ENCODE measurements around the gene EPB42.

The EPB42 gene

DNA sequence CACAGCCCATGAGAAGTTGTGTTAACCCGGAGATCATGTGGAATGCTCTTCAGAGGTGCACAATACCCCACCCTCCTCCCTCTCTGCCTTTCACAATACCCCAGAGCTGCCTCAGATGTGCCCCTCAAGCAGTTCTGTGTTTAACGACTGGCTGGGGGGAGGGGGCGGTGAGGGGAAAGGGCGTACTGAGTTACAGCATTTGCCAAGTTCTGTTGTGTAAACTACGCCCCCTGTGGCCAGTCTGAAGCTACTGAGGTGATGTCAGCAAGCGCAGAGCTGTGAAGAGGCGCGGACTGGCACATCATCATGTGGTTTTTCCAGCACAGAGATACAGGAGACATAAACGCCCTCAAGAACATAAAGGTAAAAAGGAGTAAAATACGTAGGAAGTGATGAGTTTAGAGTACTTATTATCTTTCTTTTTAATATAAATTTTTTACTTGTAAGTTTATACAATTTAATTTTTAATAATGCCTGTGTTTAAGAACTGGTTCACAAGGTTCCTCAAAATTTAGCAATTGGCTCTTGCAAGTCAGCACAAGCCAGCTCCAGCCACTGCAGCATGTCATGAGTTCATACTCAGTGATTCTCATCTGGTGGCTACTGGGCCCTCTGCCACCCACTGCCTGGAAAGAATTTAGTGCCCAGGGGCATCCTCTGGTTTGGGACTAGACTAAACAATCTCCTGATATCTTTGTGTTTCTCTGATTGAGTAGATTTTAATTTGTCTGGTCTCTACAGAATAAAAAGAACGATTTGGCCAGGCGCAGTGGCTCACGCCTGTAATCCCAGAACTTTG, 1.7 kb downstream of the EPB42 start:
- TF ChIP-seq, protein P1, sequence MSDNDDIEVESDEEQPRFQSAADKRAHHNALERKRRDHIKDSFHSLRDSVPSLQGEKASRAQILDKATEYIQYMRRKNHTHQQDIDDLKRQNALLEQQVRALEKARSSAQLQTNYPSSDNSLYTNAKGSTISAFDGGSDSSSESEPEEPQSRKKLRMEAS (IDR thresholded peaks at IDR 0.05; ENCODE audit: low read depth, low read length), result no peak
- no peak for TF ChIP-seq POLR2A (IDR thresholded peaks at IDR 0.05; ENCODE audit: extremely low read depth, insufficient read length)
- TF ChIP-seq, protein P2, sequence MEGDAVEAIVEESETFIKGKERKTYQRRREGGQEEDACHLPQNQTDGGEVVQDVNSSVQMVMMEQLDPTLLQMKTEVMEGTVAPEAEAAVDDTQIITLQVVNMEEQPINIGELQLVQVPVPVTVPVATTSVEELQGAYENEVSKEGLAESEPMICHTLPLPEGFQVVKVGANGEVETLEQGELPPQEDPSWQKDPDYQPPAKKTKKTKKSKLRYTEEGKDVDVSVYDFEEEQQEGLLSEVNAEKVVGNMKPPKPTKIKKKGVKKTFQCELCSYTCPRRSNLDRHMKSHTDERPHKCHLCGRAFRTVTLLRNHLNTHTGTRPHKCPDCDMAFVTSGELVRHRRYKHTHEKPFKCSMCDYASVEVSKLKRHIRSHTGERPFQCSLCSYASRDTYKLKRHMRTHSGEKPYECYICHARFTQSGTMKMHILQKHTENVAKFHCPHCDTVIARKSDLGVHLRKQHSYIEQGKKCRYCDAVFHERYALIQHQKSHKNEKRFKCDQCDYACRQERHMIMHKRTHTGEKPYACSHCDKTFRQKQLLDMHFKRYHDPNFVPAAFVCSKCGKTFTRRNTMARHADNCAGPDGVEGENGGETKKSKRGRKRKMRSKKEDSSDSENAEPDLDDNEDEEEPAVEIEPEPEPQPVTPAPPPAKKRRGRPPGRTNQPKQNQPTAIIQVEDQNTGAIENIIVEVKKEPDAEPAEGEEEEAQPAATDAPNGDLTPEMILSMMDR (IDR thresholded peaks at IDR 0.05; ENCODE audit: low read depth, low read length), result peak; percentile 25
- H3K4me3 ChIP-seq (ENCODE audit: low read depth, low read length), result no peak overlapping the region
- DNase-seq (ENCODE audit: low read depth), result peak; percentile 59

DNA sequence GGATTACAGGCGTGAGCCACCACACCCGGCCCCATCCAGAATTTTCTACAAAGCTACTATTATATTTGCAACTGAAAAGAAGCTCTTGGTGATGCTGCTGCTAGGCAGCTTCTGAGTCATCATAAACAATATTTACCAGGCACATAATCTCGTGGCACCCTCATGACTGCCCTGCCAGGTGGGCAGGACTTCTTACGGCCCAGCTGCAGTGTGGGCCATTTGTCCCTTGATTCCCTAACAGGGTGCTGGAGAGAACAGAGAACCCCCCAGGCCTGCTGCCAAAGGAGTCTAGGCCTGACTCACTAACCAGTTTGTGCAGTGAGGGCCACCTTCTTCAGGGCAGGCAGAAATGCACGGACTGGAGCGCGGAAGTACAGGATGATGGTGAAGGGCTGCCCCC, 4.9 kb downstream of the EPB42 start:
- TF ChIP-seq MYC (IDR thresholded peaks at IDR 0.05; ENCODE audit: low read depth, low read length) (no peak), POLR2A (IDR thresholded peaks at IDR 0.05; ENCODE audit: extremely low read depth, insufficient read length) (no peak)
- TF ChIP-seq, protein P1 (IDR thresholded peaks at IDR 0.05; ENCODE audit: low read depth, low read length), result no peak
- TF ChIP-seq, protein P2 (IDR thresholded peaks at IDR 0.05; ENCODE audit: low read depth, low read length), result no peak
- no peak overlapping the region for H3K4me3 ChIP-seq (ENCODE audit: low read depth, low read length)
- no peak for DNase-seq (ENCODE audit: low read depth)

DNA sequence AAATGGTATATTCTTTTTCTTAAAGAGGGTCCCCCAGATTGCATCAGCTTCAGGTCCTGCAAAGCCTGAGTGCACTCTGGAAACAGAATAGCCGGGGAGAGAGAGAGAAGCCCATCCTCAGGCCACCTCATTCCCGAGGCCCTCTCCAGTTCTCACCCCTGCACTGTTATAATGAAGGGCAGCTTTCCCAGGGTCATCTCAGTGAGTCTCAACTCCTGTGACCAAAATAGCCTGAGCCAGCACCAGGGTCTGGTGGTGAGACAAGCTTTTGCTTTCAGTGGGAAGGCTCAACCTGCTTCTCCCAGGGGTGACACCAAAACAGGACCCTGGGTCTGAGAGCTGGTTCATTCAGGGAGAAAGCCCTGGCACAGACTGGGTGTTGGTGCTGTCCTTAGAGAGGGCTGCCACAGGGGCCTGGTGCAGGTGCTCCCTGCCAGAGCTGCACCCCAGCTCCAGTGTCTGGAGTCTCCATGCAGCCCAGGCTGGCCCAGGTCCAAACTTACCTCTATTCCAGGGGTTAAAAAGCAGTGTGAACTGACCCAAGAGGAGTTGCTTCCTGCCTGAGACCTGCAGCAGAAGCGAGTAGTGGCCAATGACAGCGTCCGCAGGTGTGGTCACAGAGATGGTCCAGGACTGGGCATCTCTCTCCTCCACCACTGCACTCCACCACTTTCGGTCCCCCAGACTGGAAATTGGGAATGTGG, 6.1 kb downstream of the EPB42 start:
- no peak for DNase-seq (ENCODE audit: low read depth)
- no peak for TF ChIP-seq MYC (IDR thresholded peaks at IDR 0.05; ENCODE audit: low read depth, low read length)
- no peak for TF ChIP-seq POLR2A (IDR thresholded peaks at IDR 0.05; ENCODE audit: extremely low read depth, insufficient read length)
- TF ChIP-seq, protein P1 (IDR thresholded peaks at IDR 0.05; ENCODE audit: low read depth, low read length), result no peak
- TF ChIP-seq, protein P2 (IDR thresholded peaks at IDR 0.05; ENCODE audit: low read depth, low read length), result no peak
- H3K4me3 ChIP-seq (ENCODE audit: low read depth, low read length), result no peak overlapping the region

DNA sequence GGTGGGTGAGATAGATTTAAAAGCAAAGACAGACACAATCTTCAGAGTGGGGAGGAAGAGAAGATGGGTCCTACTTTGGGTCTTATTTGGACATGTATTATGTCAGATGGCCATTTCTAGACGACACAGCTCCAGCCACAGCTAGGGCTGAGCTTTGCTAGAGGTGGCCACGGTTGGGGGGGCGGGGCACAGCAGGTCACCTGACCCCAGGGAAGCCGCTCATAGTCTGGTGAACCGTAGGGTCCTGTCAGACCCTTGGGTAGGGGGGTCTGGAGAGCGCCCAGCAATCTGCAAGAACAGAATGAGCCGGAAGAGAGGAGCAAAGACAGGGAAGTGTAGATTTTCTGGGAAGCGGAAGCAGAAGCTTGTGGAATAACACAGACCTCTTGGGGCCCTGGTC, 6.6 kb downstream of the EPB42 start:
- TF ChIP-seq, protein P1 (IDR thresholded peaks at IDR 0.05; ENCODE audit: low read depth, low read length), result no peak
- TF ChIP-seq MYC (IDR thresholded peaks at IDR 0.05; ENCODE audit: low read depth, low read length) (no peak), POLR2A (IDR thresholded peaks at IDR 0.05; ENCODE audit: extremely low read depth, insufficient read length) (no peak)
- TF ChIP-seq, protein P2 (IDR thresholded peaks at IDR 0.05; ENCODE audit: low read depth, low read length), result no peak
- no peak for DNase-seq (ENCODE audit: low read depth)
- H3K4me3 ChIP-seq (ENCODE audit: low read depth, low read length), result no peak overlapping the region

DNA sequence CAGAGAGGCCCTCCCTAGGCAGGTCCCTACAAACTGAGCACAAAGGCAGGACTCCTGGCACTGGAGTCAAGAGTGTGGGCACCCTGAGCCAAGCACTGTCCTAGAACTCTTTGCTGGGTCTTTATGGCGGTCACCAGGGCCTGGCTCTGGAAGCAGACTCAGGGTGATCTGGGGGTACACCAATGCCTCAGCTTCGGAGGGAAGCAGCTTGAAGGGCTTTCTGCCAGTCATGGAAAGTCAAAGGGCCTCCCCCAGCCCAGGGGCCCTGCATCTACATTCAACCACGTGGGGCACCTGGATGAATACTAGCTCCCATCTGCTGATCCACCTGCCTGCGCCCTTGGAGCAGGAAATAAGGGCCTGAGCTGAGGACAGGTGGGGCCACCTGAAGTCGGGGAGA, 7.4 kb downstream of the EPB42 start:
- DNase-seq (ENCODE audit: low read depth), result no peak
- TF ChIP-seq POLR2A (IDR thresholded peaks at IDR 0.05; ENCODE audit: extremely low read depth, insufficient read length), result no peak
- no peak overlapping the region for H3K4me3 ChIP-seq (ENCODE audit: low read depth, low read length)

DNA sequence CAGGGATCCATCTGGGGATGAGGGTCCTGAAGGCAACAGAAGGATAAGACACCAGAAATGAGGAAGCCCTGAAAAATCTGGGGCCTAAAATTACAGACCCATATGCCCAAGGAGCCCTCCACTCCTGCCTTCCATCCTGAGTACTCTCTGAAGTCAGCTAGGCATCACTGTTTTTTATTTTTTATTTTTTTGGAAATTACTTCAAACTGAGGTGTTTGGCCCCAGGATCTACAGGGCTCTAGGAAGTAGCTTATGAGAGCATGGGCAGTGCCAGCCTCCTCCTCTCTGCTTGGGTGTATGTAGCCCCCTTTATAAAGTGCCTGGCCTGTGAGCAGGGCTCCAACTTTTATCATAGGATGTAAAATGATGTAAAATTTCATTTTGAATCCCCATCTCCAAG, 7.9 kb downstream of the EPB42 start:
- H3K4me3 ChIP-seq (ENCODE audit: low read depth, low read length), result no peak overlapping the region
- no peak for DNase-seq (ENCODE audit: low read depth)
- TF ChIP-seq MYC (IDR thresholded peaks at IDR 0.05; ENCODE audit: low read depth, low read length), result no peak
- TF ChIP-seq POLR2A (IDR thresholded peaks at IDR 0.05; ENCODE audit: extremely low read depth, insufficient read length), result no peak
- TF ChIP-seq, protein P1 (IDR thresholded peaks at IDR 0.05; ENCODE audit: low read depth, low read length), result no peak
- TF ChIP-seq, protein P2 (IDR thresholded peaks at IDR 0.05; ENCODE audit: low read depth, low read length), result no peak
